Activated CD4-positive, alpha-beta T cell treated with anti-CD3 and anti-CD28 coated beads, Interleukin-2, Interleukin-4, amounts not matched to agents 100 ng/mL and 50 ng/mL, durations not matched to agents 16 hours and 8 hours (primary cell): ENCODE data around the gene CCDC138.

Experiments used
- DNase-seq: peaks from one replicate; pipeline ENCODE4 v3.0.0-alpha.2; 2020; ENCODE audit warnings: low spot score

Gene CCDC138

GRCh38 chr2:108895188-108895587 lies 108.6 kb downstream of the CCDC138 start:
- no peak for DNase-seq

DNA sequence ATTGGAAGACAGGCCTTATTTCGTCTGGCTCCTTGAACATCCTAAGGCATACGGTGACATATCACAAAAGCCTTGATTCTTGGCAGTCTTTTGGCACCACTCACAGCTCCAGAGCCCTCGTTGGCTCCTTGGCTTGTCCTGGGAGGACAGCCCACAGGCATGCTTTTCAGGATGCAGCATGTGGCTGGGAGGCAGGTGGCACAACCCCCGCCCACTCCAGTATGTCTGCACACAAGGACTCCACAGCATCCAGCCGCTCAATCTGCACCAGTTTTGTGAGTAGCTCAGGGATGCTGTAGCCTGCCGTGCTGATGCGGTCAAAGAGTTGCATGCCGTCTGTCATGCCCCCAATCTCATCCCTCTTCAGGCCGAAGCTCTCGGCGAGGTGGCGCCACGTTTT lies 110.2 kb downstream of the CCDC138 start:
- DNase-seq: no peak

- DNase-seq: peak; percentile 20
Measured at GRCh38 chr2:108898315-108899082, 111.9 kb downstream of the CCDC138 start.

- DNase-seq: no peak
Measured at GRCh38 chr2:108904680-108905079, 118.1 kb downstream of the CCDC138 start.

DNA sequence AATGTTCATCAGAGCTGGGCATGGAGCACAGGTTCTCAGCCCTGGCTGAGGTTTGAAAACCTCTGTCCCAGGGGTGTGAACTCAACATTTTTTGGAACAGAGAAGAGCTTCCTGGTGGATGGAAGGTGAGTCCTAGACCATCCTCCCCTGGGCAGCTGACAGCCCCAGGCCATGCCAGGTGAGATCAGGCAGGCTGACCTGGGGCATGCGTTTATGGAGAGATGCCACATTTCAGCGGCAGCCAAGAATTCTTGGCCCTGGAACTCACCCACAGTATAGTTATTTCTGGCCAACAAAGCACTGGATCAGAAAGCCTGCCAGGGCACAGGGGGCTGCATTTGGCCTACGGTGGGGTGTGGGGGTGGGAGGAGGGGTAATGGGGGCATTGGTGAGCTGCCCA lies 118.6 kb downstream of the CCDC138 start:
- no peak for DNase-seq

DNA sequence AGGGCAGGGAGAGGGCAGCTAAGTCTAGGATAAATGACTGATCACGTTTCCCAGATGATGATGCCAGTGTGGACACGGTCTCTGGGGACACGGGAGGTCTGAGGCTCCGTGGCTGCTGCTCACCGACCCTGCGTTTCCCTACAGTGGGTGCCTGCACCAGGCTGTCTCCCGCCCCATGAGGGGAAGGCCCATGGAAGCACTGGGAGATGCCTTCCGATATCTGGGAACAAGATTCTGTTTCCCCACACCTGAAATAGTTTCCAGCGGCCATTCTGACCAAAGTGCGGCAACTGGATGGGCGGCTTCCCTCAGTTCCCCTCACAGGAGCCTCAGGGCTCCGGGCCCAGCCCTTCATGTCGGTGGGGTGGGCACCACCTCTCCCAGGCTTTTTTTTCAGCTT lies 119.3 kb downstream of the CCDC138 start:
- DNase-seq: no peak

DNA sequence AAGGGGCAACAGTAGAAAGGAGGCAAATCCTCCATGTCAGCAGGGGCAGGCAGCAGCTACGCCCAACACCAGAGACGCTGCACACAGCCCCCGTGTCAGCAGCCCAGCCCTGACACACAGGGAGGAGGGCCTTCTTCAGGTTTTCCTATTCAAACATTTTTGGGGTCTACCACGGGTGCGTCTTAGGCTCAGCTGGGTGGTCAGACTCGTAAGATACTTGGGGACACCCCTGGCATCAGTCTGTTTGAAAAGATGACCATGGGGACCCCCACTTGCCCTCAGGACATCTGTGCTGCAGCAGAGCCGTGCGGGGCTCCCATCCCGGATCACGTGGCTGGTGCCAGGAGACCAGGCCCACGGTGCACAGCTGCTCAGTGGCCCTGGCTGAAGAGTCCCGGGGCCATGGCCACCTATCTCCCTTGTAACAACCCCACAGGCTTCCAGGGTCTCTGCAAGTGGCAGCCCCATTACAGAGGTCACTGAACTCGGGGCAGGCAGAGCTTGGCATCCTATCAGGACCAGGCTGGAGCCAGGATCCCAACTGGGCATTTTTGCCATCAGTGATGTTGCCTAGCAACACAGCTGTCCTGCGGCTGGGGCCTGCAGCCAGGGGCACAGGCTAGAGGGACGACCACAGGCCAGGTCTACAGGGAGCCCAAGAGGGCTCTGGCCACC lies 120.0 kb downstream of the CCDC138 start:
- no peak for DNase-seq

GRCh38 chr2:108907822-108908712 lies 121.5 kb downstream of the CCDC138 start:
- DNase-seq: no peak

DNA sequence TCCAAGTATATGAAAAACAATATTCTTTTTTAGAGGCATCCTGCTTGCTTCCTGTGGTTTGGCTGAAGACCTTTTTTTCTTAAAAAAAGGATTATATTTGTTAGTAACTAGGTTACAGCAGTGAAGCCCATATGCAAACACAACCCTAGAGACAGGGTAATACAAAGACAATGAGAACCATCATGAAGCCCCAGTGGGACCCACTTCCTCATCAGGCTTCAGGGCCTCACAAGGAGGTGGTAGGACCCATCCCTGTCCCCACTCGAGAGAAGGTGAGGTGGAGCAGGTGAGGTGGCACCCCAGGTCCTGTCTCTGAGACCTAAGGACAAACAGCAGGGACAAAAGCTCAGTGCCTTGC lies 122.1 kb downstream of the CCDC138 start:
- DNase-seq: no peak

DNA sequence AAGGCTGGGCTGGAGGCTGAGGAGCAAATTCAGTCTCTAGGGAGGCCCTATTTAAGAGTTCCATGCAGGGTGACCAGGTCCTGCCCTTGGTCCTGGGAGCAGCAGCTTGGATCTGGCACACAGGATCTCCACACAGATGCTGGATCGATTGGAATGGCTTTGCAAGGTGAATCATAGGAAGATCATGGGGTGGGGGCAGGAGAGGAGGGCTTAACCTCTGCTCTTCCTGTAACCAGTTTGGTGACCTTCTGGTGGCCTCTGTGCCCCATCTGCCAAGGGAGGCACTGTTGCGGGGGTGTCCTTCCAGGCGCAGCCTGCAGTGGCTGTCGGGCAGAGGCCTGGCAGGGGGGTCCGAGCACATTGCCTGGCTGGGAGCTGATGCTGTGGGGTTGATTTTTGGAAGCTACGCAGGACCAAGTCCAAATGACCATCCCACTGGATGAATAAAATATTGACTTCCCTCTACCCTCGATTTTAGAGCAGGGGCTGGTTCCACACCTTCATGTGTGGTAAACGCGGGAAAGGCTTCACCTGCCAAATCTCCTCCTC lies 122.8 kb downstream of the CCDC138 start:
- DNase-seq: no peak

DNA sequence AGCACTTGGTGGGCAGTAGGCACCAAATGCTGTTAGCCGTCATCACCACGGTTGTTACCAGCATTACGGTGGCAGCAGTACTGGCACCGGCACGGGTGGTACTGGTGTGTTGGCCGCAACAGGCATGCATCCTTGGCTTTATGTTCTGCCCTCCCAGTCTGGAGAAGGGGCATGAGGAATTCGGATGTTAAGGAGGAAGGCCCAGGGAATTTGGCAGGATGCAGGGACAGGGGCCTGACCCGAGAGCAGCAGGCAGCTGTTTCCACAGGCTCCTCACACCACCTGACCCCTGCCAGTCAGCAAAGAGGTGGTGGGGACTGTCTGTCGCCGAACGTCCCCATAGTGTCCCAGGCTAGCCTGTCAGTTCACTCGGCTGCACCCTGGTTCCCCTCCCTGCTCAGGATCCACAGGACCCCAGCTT lies 123.5 kb downstream of the CCDC138 start:
- no peak for DNase-seq

- DNase-seq: no peak
Measured at GRCh38 chr2:108910541-108911396, 124.2 kb downstream of the CCDC138 start.

DNA sequence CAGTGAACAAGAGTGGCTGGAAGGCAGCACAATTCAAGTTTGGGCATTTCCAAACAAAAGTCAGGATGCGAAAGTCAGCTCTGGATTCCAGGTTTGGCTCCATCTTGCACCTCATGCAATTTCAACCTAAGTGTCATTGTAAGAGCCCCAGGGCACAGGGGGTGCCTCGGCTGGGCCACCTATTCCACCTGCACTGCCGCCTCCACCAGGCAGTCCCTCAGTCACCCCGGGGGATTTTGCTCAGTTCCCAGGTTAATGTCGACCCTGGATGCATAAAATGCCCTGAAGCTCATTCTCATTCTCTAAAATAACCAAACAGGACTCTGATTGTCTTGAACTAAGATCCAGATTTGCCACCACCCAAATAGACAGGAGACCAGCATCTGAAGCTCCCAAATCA lies 124.8 kb downstream of the CCDC138 start:
- DNase-seq: no peak

DNA sequence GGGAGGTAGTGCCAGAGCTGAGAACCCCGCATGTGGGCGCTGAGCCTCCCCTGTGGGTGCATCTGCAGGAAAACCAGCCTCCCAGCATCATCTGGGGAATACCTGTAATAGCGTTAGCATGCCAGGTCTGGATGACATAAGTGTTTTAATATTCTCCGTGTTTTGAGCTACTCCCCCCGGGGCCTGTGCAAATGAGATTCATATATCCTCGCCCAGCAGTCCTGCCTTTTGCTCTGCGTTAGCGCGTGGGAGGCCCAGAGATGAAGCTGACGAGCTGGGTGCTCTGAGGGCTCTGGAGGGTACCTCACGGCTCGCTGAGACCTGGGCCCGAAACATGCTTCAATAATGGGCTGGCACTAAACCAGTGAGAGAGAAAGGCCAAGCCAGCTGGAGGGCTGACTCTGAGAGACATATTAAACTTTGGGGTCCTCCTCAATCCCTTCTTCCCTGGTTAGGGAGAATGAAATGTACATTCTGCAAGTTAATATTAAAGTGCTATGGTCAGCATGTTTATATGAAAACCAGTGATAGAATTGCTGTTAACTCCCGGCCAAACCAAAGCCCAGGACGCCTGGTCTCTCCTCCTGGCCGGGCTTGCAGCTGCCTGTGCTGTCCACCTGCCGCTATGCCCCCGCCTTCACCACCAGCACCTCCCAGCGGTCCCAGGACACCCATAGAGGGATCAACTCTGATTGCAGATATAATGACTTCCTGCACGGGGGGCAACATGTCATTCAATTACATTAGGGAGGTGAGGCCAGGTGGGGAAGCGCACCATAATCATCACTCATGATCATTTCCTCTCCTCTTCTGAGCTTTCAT lies 125.4 kb downstream of the CCDC138 start:
- no peak for DNase-seq

- no peak for DNase-seq
Measured at GRCh38 chr2:108912629-108912902, 126.0 kb downstream of the CCDC138 start.

DNA sequence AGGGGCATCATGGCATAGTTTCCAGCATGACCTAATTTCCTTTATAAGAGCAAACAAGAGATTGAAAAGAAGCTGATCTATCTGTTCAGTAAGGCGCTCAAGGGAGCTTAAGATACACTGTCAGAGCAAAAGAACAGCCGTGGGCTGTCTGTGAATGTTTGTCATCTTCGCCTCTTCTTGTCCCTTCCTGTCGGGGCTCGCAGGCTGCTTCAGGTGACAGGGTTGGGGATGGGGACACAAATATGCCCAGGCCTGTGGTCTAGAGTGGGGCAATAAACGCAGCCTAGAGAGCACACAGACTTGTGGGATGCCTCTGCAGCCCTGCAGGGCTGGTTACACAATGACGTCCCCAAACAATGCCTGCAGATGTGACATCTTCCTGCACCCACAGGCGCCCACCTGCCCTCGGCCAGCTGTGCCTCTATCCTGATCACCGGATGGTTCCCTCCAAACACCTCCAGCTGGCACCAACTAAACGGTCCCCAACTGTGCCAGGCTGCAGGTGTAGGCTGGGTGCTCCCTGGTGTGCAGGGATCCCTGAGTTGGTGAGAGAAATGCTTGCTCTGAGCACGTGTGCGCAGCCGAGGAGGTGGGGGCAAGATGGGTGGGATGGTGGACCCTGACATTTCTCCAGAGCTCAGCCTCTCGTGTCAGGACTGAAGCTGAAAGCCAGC lies 129.7 kb downstream of the CCDC138 start:
- DNase-seq: no peak

GRCh38 chr2:108916796-108917421 lies 130.3 kb downstream of the CCDC138 start:
- no peak for DNase-seq

DNA sequence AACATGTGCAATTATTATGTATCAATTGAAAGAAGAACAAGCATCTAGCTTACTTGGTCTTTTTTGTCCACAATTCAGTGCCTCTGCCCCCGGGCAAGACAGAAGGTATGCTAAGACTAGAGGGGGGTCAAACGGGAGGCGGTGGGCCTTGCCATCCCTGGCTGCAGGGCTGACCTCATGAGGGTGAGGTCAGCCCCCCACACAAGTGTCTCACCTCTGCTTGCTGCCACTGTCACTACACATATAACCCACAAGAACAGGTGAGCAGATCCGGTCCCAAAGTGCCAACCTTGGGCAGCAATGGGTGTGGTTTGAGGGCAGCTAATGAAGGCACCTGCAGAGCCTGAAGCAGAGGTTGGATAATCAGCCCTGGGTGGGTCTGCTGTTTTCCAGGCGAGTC lies 131.0 kb downstream of the CCDC138 start:
- no peak for DNase-seq

- DNase-seq: no peak
Measured at GRCh38 chr2:108918156-108918874, 131.7 kb downstream of the CCDC138 start.
